Posterior cingulate gyrus (tissue), 11 donors: Measurements from ENCODE around the gene CNN3.
A peak's percentile ranks its signal among the peaks of the same experiment; 100 is the strongest.

Experiments
- DNase-seq, 10 donors: peaks; one replicate each; pipeline versions ENCODE4 v3.0.0 to v3.0.0-alpha.2; 2020 to 2021; ENCODE audit warnings: mixed read lengths in 3 of 10
- intact Hi-C: fragments of 100-400 bp; cut with DNase I; formaldehyde crosslinking; loops from one replicate; pipeline ENCODE4 v1.15.1; 2023

The CNN3 gene

DNA sequence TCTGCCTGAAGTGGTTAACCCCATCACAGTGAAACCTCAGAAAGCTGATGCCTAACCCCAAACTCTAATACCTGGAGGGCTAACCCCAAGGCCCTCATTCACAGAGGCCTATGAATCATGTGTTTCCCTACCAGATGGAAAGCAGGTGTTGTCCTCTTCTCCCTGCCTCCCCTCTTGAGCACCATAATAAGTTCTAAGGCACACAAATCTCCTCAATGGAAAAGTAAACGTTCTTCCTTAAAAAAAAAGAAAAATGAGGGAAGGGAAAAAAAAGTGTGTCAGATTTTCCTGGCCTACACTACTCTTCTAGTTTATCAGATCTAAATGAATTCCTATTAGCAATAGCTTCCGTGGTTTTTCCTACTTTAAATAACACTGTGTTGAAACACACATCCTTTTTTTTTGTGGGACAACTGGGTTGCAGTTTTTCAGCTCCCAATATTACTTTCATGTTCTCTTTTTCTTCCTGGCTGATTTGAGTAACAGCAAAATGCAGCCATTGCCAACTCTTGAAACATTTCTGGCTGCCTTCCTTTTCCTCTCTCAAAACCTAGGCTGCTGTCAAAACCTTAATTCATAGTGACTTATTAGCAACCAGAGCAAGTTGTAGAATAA is 63.5 kb downstream of the CNN3 start:
- intact Hi-C loops = no loop called here
- no peak for DNase-seq

DNA sequence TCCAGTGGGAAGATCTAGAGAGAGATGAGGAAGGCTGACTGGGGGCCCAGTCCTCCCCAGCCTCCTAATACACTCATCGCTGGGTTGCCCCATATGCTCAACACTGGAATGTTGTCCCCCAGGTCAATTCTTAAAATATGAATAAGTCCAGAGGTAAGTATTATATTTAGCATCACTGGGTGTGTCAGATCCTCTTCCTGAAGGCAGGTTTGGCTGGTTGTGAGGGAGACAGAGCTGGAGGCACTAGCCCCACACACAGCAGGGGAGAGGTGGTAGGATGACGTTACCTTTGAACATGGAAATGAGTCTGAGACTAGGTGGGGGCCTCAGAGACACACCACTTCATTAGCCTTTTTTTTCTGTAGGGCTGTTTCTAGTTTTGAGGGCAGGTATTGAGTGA is 64.2 kb downstream of the CNN3 start:
- intact Hi-C loops = no loop called here

DNA sequence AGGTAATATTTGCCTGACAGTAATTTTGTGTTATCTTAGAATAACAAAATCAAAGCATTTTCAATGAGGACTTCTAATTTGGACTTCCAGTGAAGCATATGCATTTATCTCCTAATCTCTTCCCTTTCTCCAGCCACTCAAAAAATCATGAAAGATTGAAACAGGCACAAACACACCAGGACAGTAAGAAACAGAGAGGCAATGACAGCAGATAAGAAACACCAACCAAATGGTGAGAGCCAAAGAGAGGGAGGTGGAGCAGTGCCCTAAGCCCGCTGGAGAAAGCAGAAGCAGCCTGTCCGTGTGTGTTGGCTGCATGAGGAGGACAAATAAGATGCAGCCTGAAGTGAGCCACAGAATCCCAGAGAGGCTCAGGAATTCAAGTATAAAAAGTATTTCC is 67.7 kb downstream of the CNN3 start:
- no peak for DNase-seq
- intact Hi-C loops = no loop called here

More for the DNA sequence above, 64.2 kb downstream of the CNN3 start:
- DNase-seq = no peak

DNA sequence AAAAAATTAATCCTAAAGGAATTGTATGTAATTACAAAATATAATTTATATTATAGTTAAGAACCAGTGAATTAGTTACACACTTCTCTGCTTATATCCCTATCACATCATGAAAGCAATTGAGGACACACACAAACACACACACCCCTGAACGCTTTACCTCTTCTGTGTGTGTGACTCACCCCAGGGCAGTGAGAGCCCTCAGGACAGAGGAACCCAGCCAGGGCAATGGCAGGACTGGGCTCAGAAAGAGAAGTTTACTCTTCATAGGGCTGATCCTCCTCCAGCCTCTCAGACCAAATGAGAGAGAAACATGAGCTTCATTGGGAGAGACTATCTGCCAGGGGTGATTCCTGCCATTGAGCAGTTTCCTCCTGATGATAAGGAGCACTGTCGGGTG is 68.6 kb downstream of the CNN3 start:
- intact Hi-C loops = no loop called here
- no peak for DNase-seq

DNA sequence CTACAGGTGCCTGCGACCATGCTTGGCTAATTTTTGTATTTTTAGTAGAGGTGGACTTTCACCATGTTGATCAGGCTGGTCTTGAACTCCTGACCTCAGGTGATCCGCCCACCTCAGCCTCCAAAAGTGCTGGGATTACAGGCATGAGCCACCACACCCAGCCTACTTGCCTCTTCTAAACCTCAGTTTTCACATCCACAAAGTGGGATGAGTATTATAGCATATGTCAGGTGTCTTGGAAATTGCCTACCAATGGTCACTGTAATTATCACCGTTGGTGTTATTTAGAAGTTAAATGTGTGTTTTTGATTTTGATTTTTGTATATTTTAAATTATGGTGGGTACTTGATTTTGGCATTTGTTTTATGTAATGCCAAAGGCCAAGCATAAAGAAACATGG is 70.0 kb downstream of the CNN3 start:
- intact Hi-C loops = no loop called here
- DNase-seq = no peak

DNA sequence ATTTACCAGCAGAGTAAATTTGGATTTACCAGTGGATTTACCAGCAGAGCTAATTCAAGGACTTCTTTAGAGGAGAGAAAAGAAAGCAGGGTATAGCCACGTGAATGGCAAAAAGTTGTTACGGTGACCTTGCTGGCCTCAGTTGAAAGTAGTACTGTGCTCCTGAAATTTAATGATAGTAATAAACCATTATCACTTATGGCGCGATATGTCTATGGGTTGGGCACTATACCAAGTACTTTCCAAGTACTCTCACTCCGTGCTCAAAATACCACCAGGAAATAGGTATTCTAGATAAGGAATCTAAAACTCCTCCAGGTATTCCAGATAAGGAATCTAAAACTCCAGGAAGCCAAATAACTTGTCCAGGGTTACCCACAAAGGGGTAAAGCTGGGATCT is 70.9 kb downstream of the CNN3 start:
- intact Hi-C loops = no loop called here

DNA sequence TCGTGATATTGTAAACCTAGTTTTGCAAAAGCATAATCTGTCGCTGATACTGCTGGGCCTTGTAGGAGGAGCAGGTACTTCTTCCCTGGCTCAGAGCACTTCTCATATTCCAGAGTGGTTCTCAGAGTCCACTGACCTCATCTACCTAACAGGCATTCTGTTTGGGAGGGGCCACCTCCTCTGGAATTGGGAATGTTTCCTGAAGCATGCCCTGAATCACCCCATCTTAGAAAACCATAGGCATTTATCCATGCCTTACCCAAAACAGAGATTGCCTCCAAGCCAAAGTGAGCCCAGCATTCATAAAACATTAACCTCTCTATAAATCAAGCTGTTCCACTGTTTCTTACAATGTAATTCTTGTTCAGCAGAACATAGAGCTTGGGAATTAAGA is 71.6 kb downstream of the CNN3 start:
- DNase-seq = no peak
- intact Hi-C loops = loop anchor here (2.0 kb wide), 1 partner anchor 71 kb away; the partner anchor contains the start of gene CNN3

More for the DNA sequence above, 70.9 kb downstream of the CNN3 start:
- no peak for DNase-seq

DNA sequence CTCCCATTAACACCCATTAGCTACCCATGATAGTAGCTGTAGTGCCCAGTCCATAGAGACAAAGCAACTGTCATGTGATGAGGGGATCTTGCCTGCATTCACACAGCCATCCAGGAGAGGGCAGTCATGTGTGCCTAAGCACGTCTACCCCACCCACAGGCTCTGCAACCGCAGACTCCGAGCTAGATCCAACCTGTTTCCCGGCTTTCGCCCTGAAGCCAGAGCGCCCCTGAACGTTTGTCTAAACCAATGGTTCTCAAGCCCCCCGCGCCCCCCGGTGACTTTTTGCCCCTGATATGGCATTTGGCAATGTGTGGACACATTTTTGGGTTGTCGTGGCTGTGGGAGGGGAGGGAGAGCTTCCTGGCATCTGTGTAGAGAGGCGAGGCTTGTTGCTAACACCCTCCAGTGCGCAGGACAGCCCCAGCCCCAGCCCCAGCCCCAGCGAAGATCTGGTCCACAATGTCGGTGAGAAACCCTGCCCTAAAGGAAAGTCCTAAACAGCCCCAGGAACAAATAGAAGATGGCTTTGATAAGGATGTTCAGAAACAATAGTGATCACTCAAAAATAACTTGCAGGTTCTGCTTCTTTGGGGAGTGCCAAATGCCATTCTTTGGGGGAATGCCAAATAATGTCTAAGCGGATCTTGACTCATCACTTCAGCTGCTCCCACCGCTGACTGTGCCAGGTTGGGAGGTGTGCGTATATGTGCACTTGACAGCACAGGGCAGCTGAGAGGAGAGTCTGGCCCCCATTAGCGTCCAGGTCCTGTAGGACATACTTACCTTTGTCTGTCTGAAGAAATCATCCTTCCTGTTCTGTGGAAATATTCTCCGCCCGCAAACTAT is 72.2 kb downstream of the CNN3 start:
- intact Hi-C loops = loop anchor here (1.0 to 2.0 kb wide), 2 partner anchors 72 to 189 kb away; partner anchors contain the start of gene CNN3
- DNase-seq = peak; percentile 64 to 97 (median 82)

DNA sequence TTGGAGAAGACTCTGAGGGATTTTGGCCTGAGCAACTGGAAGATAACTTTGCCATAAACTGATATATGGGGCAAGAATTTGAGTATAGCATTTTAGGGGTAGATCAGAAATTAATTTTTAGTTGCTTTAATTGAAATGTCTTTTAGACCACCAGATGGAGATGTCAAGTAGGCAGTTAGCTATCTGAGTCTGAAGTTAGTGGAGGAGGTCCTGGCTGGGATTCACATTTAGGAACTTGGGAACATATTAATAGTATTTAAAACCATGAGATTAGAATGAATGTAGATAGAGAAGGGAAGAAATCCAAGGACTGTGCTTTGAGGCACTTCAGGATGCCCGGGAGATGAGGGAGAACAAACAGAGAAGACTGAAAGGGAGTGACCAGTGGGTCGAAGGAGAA is 74.1 kb downstream of the CNN3 start:
- DNase-seq = no peak
- intact Hi-C loops = no loop called here

DNA sequence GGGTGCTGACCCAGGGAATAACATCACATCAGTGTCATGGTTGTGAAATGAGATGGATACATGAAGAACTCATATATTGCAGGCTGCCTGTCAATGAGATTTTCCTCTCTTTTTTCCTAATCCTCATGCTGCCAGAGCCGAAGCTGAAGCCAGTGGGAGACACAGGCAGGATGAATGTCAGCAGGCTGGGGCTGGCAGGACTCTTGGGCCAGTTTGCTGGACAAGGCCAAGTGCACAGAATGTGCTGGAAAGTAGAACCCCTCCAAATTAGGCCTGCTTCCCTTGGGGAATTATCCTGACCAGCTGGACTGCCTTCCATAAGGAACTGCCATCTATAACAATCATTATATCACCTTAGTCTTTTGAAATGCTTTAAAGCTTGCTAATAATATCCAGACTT is 75.3 kb downstream of the CNN3 start:
- peak in 1 of 10 donors; percentile 22 for DNase-seq
- intact Hi-C loops = no loop called here
